Esophagus squamous epithelium (tissue), 4 donors: ENCODE measurements around the gene SLC45A1.

Experiments
- CTCF ChIP-seq, 6 experiments: fragments of 450-650 bp in 4 of 6; fragments of 200-600 bp in 2 of 6; sonication (generic) in 2 of 6; IDR thresholded peaks; one replicate each; pipeline ENCODE4 v1.5.1; 2016 to 2019; ENCODE audit warnings: antibody characterized with exemption in 6 of 6, mild to moderate bottlenecking in 4 of 6, moderate library complexity in 4 of 6
- POLR2A ChIP-seq, 4 donors: fragments of 450-650 bp; IDR thresholded peaks; one replicate each; pipeline ENCODE4 v1.6.1; 2017; ENCODE audit warnings: antibody characterized with exemption in 4 of 4, mild to moderate bottlenecking in 4 of 4, moderate library complexity in 3 of 4

DNA sequence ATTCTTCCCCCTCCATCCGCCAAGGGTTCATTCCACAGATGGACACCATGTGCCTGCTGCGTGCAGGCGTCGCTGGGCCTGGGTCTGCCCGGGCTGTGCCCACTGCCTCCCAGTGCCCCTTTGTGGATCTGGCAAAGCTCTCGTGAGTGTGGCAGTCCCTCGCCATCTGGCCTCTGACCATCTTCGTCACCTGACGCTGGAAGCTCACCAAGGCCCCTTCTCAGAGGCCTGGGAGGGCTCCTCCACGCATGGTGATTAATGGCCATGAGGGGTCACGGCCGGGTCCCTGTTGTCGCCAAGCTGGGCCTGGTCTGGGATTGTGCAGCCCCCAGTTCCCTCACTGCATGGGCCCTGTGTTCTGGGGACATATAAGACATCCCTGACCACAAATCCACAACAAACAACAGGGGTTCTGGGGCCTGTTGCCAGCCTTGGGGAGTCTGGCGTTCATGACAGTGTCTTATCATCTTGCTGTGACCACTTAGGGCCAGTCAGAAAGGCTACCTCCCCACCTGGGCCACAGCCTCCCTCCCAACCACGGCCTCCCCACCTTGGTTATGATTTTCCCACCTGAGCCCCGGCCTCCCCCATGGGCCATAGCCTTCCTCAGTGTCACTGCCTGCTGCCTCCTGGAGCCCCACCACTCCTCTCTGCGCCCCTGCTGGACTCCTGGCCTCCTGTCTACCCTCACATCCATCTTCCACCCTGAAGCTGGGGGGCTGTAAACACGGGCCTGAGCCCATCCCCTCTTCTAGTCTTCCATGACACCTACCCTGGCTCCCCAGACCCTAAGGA lies 27.9 kb downstream of the SLC45A1 start:
- TF ChIP-seq CTCF (IDR thresholded peaks at IDR 0.05) (no peak), POLR2A (IDR thresholded peaks at IDR 0.05) (no peak)
